GM12892 (cell line): Measurements from ENCODE around the gene PDSS2.

Source experiments
- POLR2A ChIP-seq: IDR thresholded peaks from 2 replicates; pipeline ENCODE4 v1.6.1; 2011; ENCODE audit warnings: low read depth, low read length, control low read depth
- POLR2AphosphoS5 ChIP-seq: IDR thresholded peaks from 2 replicates; pipeline ENCODE4 v1.6.1; 2011; ENCODE audit warnings: low read depth, low read length, control low read depth
- TAF1 ChIP-seq: IDR thresholded peaks from 2 replicates; pipeline ENCODE4 v1.6.1; 2011; ENCODE audit warnings: low read depth, mild to moderate bottlenecking, control low read depth, low read length, borderline replicate concordance

- no peak for TF ChIP-seq TAF1
- TF ChIP-seq POLR2AphosphoS5, result no peak
- TF ChIP-seq POLR2A, result no peak
Measured at GRCh38 chr6:107274288-107274687, 185.1 kb downstream of the PDSS2 start.
